Caco-2 (cell line): Measurements from ENCODE around the gene C1QTNF12. TPM values are rescaled to one million over a fixed set of nuclear protein-coding genes. Genes with fewer than 3 reads are reported as not detected.
"Not testable (repeated sequence)": the region's sequence is repeated elsewhere in the genome, so short reads cannot be mapped to it uniquely, and the experiment has no call there.

Experiments
- BruUV-seq: library from RNA; stranded (reverse); fragments of 400-500 nt; replicated peaks from 2 replicates; lab custom pipeline; 2021; lab: Mats Ljungman, UMichigan
- CTCF ChIA-PET: fragments of 300-600 bp; sonication (Branson Sonifier 250); formaldehyde crosslinking; loops from one replicate; lab custom pipeline; 2022; ENCODE audit warnings: antibody characterized with exemption; lab: Charles Lee
- POLR2A ChIA-PET: fragments of 300-600 bp; sonication (Branson Sonifier 250); formaldehyde crosslinking; loops from one replicate; lab custom pipeline; 2022; ENCODE audit warnings: antibody characterized with exemption; lab: Charles Lee
- DNase-seq, 2 experiments: peaks; one replicate each; pipeline versions ENCODE4 v3.0.0 to v3.0.0-alpha.2; 2020 to 2022
- H3K27me3 ChIP-seq: replicated peaks from 2 replicates; pipeline ENCODE4 v1.6.0; 2011; ENCODE audit warnings: low read length; ENCODE audit not compliant: control insufficient read depth, insufficient read depth
- H3K36me3 ChIP-seq: 2 replicates; pipeline ENCODE4 v1.5.1; 2011; ENCODE audit warnings: low read length; ENCODE audit not compliant: control insufficient read depth, insufficient read depth
- H3K4me1 ChIP-seq: fragments of 250-450 bp; sonication (Bioruptor Pico); 2 replicates; pipeline ENCODE4 v1.5.1; 2020; ENCODE audit warnings: mild to moderate bottlenecking
- H3K4me3 ChIP-seq: 2 replicates; pipeline ENCODE4 v1.5.1; 2011; ENCODE audit warnings: low read depth, mild to moderate bottlenecking, control low read depth, low read length
- H3K9me3 ChIP-seq: fragments of 250-450 bp; sonication (Bioruptor Pico); 2 replicates; pipeline ENCODE4 v1.5.1; 2020; ENCODE audit warnings: mild to moderate bottlenecking, moderate library complexity
- H3K27ac Mint-ChIP-seq: one replicate; pipeline ENCODE4 v1.8.0; 2022; ENCODE audit warnings: mixed read lengths; ENCODE audit not compliant: unreplicated experiment
- H3K27me3 Mint-ChIP-seq: one replicate; pipeline ENCODE4 v1.8.0; 2022; ENCODE audit warnings: mixed read lengths; ENCODE audit not compliant: insufficient read depth, unreplicated experiment
- H3K36me3 Mint-ChIP-seq: one replicate; pipeline ENCODE4 v1.8.0; 2022; ENCODE audit warnings: mild to moderate bottlenecking, mixed read lengths; ENCODE audit not compliant: insufficient read depth, unreplicated experiment
- H3K4me1 Mint-ChIP-seq: one replicate; pipeline ENCODE4 v1.8.0; 2022; ENCODE audit warnings: low read depth, mixed read lengths; ENCODE audit not compliant: unreplicated experiment
- H3K4me3 Mint-ChIP-seq: one replicate; pipeline ENCODE4 v1.8.0; 2022; ENCODE audit warnings: mild to moderate bottlenecking, moderate library complexity, mixed read lengths; ENCODE audit not compliant: unreplicated experiment
- H3K9me3 Mint-ChIP-seq: one replicate; pipeline ENCODE4 v1.8.0; 2022; ENCODE audit warnings: mixed read lengths; ENCODE audit not compliant: unreplicated experiment
- intact Hi-C: fragments of 100-400 bp; cut with micrococcal nuclease; formaldehyde crosslinking; loops from one replicate; pipeline ENCODE4 v1.10.0; 2022; ENCODE audit not compliant: unreplicated experiment
- total RNA-seq: library from RNA; stranded (reverse); gene quantifications from 2 replicates; pipeline ENCODE4 v1.2.3, GENCODE V29; 2022
- TF ChIP-seq, protein P1 (sequence below), 2 experiments: fragments of 200-600 bp in 1 of 2; IDR thresholded peaks; 1 replicate in 1 of 2; 2 replicates in 1 of 2; pipeline versions ENCODE4 v1.5.1 to v1.8.0; 2011 to 2022; ENCODE audit warnings: antibody characterized with exemption in 1 of 2, control low read depth in 1 of 2, inconsistent platforms in 1 of 2, low read depth in 1 of 2, low read length in 1 of 2, mild to moderate bottlenecking in 1 of 2, moderate library complexity in 1 of 2; ENCODE audit not compliant: insufficient read depth in 1 of 2, severe bottlenecking in 1 of 2, unreplicated experiment in 1 of 2

The C1QTNF12 gene
- total RNA-seq, 1 experiment from 2014 or later = 3.7 TPM

- DNase-seq = no peak
- H3K27me3 Mint-ChIP-seq = no peaks in the 10 kb centered on the region
- intact Hi-C loops = no loop called here
- Histone ChIP-seq H3K27me3 (no peaks in the 10 kb centered on the region), H3K9me3 (peaks cover 8% of the 10 kb centered on the region; the same call in 1 of the 2 replicates), H3K4me3 (no peak overlapping the region), H3K36me3 (no peaks in the 10 kb centered on the region), H3K4me1 (no peaks in the 10 kb centered on the region)
- H3K4me1 Mint-ChIP-seq = no peaks in the 10 kb centered on the region
- TF ChIP-seq, protein P1, sequence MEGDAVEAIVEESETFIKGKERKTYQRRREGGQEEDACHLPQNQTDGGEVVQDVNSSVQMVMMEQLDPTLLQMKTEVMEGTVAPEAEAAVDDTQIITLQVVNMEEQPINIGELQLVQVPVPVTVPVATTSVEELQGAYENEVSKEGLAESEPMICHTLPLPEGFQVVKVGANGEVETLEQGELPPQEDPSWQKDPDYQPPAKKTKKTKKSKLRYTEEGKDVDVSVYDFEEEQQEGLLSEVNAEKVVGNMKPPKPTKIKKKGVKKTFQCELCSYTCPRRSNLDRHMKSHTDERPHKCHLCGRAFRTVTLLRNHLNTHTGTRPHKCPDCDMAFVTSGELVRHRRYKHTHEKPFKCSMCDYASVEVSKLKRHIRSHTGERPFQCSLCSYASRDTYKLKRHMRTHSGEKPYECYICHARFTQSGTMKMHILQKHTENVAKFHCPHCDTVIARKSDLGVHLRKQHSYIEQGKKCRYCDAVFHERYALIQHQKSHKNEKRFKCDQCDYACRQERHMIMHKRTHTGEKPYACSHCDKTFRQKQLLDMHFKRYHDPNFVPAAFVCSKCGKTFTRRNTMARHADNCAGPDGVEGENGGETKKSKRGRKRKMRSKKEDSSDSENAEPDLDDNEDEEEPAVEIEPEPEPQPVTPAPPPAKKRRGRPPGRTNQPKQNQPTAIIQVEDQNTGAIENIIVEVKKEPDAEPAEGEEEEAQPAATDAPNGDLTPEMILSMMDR (IDR thresholded peaks at IDR 0.05; ENCODE audit: insufficient read depth in 1 of 2, low read depth in 1 of 2, low read length in 1 of 2, severe bottlenecking in 1 of 2, unreplicated experiment in 1 of 2) = no peak
- H3K9me3 Mint-ChIP-seq = peaks cover 13% of the 10 kb centered on the region
- no peak overlapping the region for H3K27ac Mint-ChIP-seq
- H3K4me3 Mint-ChIP-seq = no peak overlapping the region
- H3K36me3 Mint-ChIP-seq = no peaks in the 10 kb centered on the region
- ChIA-PET POLR2A (no interaction called here), CTCF (no interaction called here)
- no TSS peak for BruUV-seq
These were observed 48.7 kb downstream of the C1QTNF12 start for GRCh38 chr1:1197551-1198422.

DNA sequence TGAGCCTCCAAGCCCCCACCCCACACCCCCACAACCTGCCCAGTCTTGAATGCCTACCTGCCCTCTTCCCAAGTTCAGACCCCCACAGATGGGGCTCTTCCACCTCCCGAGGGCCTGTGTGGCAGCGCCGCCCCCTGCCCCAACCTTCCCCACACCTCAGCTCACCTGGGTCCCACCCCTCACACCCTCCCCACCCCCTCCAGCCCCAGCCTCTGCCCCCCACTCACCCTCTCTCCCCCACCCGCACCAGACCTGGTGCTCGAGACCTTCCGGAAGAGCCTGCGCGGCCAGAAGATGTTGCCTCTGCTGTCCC, 49.4 kb downstream of the C1QTNF12 start:
- no peak overlapping the region for H3K4me3 Mint-ChIP-seq
- POLR2A ChIA-PET = no interaction called here

GRCh38 chr1:1196431-1197187, 49.9 kb downstream of the C1QTNF12 start:
- no peaks in the 10 kb centered on the region for H3K27me3 Mint-ChIP-seq
- CTCF ChIA-PET = no interaction called here
- H3K4me1 Mint-ChIP-seq = no peaks in the 10 kb centered on the region
- H3K27me3 ChIP-seq = no peaks in the 10 kb centered on the region
- H3K9me3 ChIP-seq = peaks cover 8% of the 10 kb centered on the region; the same call in 1 of the 2 replicates
- no peak overlapping the region for H3K27ac Mint-ChIP-seq
- no peak for DNase-seq
- no peaks in the 10 kb centered on the region for H3K36me3 ChIP-seq
- no peak overlapping the region for H3K4me3 Mint-ChIP-seq
- H3K4me3 ChIP-seq = no peak overlapping the region
- no peaks in the 10 kb centered on the region for H3K4me1 ChIP-seq
- no peaks in the 10 kb centered on the region for H3K36me3 Mint-ChIP-seq
- BruUV-seq = no TSS peak
- H3K9me3 Mint-ChIP-seq = peaks cover 21% of the 10 kb centered on the region
- TF ChIP-seq, protein P1 (IDR thresholded peaks at IDR 0.05; ENCODE audit: insufficient read depth in 1 of 2, low read depth in 1 of 2, low read length in 1 of 2, severe bottlenecking in 1 of 2, unreplicated experiment in 1 of 2) = no peak
- POLR2A ChIA-PET = no interaction called here
- intact Hi-C loops = no loop called here

More for the DNA sequence above, 49.4 kb downstream of the C1QTNF12 start:
- Mint-ChIP-seq H3K4me1 (no peaks in the 10 kb centered on the region), H3K27me3 (no peaks in the 10 kb centered on the region), H3K36me3 (no peaks in the 10 kb centered on the region), H3K9me3 (peaks cover 16% of the 10 kb centered on the region), H3K27ac (no peak overlapping the region)
- BruUV-seq = no TSS peak
- Histone ChIP-seq H3K27me3 (no peaks in the 10 kb centered on the region), H3K4me3 (no peak overlapping the region), H3K36me3 (no peaks in the 10 kb centered on the region), H3K4me1 (no peaks in the 10 kb centered on the region), H3K9me3 (peaks cover 8% of the 10 kb centered on the region; the same call in 1 of the 2 replicates)
- TF ChIP-seq, protein P1 (IDR thresholded peaks at IDR 0.05; ENCODE audit: insufficient read depth in 1 of 2, low read depth in 1 of 2, low read length in 1 of 2, severe bottlenecking in 1 of 2, unreplicated experiment in 1 of 2) = no peak
- no peak for DNase-seq
- intact Hi-C loops = no loop called here
- CTCF ChIA-PET = no interaction called here

DNA sequence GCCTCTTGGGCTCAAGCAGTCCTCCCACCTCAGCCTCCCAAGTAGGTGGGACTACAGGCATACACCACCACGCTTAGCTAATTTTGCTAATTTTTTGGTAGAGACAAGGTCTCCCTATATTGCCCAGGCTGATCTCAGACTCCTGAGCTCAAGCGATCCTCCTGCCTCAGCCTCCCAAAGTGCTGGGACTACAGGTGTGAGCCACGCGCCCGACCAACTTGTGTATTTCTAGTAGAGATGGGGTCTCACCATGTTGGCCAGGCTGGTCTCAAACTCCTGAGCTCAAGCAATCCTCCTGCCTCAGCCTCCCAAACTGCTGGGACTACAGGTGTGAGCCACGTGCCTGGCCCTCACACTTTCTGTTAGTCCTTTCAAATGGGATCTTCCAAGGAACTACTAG, 50.8 kb downstream of the C1QTNF12 start:
- H3K36me3 Mint-ChIP-seq, BruUV-seq, H3K27ac Mint-ChIP-seq, H3K27me3 ChIP-seq, POLR2A ChIA-PET, H3K4me3 ChIP-seq, H3K36me3 ChIP-seq, H3K27me3 Mint-ChIP-seq, H3K4me1 ChIP-seq, intact Hi-C loops, H3K9me3 ChIP-seq, H3K4me3 Mint-ChIP-seq, CTCF ChIA-PET, DNase-seq, H3K4me1 Mint-ChIP-seq: not testable (repeated sequence)
- peaks cover 22% of the 10 kb centered on the region for H3K9me3 Mint-ChIP-seq
